Renal cortical epithelial cell (primary cell): ENCODE data around the gene BPIFA3. TPM values are rescaled to one million over a fixed set of nuclear protein-coding genes. Genes with fewer than 3 reads are reported as not detected.
A peak's percentile ranks its signal among the peaks of the same experiment; 100 is the strongest.
"Not testable (repeated sequence)": the region's sequence is repeated elsewhere in the genome, so short reads cannot be mapped to it uniquely, and the experiment has no call there.

Experiments used
- DNase-seq: peaks from one replicate; pipeline ENCODE4 v3.0.0-alpha.2; 2011; ENCODE audit warnings: low read depth
- total RNA-seq: library from RNA; depleted of rRNA; stranded (reverse); fragments of >200 nt; gene quantifications from 2 replicates; pipeline ENCODE4 v1.2.3, GENCODE V29; 2014

BPIFA3 gene
- total RNA-seq, result not detected in 2 replicates

DNA sequence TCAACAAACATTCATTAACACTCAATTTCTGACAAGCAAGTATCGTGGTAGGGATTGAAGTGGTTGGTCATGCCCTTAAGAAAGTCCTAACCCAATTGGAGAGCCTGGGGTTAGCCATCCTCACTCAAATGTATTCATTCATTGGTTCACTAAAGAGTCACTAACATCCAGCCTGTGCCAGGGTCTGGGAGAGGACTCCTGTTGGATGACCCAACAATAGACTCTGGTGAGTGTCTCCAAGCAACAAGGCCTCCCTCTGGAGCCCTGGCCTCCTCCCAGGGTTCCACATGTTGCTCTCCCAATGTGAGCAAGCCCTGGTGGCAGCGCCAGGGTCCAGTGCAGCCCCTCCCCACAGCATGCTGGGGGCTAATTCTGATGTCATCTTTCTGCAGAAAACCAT, at the start of gene BPIFA3:
Gene BPIFA3, plus strand, starts transcription at position 301 of the 400 bp plus-strand sequence. CDS start 185 bp downstream, outside the sequence.
- DNase-seq, result no peak

DNA sequence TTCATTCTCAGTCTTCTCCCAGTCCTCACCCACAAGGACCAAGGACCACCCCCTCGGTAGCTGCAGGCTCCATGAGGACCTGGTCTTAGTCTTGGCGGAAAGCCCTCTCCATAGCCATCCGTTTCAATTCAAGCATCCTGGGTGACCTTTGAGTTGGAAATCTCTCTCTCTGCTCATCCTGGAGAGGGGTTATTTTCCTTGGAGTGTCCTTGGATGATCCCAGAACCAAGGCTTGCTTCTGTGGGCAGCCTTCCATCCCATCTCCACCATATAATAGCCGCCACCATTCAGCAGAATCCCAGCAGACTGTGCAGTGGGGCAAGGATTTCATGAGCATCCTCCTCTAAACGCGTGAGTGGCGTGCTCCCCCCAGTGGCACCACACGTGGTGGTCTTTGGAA, 49.3 kb upstream of the BPIFA3 start, which contains the start of gene BPIFA2:
Gene BPIFA2, plus strand, starts transcription at position 301 of the 400 bp plus-strand sequence. CDS start 987 bp downstream, outside the sequence.
- no peak for DNase-seq

- no peak for DNase-seq
Measured at GRCh38 chr20:33169176-33169794, 47.9 kb upstream of the BPIFA3 start.

DNA sequence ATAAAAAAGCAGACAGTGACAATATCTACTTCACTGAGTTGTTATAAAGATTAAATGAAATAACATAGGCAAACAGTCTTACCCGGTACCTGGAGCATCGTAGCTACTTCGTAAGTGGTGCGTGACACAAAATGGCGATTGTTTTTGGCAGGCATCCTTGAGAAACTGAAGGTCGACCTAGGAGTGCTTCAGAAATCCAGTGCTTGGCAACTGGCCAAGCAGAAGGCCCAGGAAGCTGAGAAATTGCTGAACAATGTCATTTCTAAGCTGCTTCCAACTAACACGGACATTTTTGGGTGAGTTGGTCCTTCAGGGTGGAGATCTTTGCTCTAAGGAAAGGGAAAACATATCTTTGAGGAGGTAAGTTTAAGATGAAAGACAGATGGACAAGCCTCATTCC, 44.4 kb upstream of the BPIFA3 start:
- no peak for DNase-seq

- DNase-seq, result no peak
Measured at GRCh38 chr20:33175123-33175522, 42.0 kb upstream of the BPIFA3 start.

DNA sequence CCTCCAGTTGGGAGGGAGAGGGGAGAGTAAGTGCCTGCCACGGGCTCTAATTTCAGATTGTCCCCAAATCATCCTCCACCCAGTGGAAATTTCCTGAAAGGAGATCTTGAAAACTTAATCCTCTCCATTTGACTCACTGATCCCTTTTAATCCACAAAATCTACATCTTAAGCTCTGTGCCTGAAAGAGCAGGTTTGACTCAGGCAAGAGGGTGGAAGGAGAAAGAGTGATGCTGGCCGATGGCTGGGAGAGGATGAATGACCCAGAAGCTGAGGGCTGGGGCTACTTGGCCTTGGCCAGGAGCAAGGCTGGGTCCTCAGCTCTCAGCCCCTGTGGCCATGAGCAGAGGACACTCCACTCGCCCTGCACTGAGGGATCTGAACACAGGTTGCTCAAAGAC, 41.1 kb upstream of the BPIFA3 start:
- no peak for DNase-seq

DNA sequence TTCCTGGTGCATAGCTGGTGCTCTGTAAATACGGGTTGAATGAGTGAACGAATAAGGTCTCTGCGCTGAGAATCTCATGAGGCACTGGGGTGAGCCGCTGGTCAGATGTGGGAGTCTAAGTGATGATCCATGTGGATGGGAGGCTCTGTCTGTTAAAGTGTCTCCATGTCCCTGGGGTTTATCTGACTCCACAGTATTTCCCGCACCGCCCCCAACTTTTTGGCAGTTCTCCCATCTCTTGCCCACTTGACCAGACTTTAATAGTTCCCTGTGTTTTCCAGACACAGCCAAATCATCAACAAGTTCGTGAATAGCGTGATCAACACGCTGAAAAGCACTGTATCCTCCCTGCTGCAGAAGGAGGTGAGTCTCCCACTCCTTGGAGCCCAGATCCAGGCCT, 39.3 kb upstream of the BPIFA3 start:
- DNase-seq, result no peak

DNA sequence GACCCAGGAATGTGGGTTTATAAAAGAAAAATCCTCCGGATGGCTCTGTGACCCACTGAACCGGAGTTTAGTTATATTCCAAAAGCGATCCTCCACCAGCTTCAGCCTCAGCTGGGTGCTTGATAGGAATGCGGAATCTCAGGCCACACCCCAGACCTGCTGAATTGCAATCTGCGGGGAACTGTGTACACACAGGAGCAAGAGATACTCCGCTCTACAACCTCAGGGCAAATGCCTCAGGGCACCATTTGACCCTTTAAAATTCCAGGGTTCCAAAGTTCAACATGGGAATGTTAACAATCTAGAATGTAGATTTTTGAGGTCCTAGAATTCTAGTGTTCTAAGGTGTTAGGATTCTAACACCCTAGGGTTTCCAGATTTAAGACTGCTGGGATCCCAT, 38.4 kb upstream of the BPIFA3 start:
- peak; percentile 47 for DNase-seq

- no peak for DNase-seq
Measured at GRCh38 chr20:33180169-33180568, 37.0 kb upstream of the BPIFA3 start.

- no peak for DNase-seq
Measured at GRCh38 chr20:33181482-33182093, 35.6 kb upstream of the BPIFA3 start.

DNA sequence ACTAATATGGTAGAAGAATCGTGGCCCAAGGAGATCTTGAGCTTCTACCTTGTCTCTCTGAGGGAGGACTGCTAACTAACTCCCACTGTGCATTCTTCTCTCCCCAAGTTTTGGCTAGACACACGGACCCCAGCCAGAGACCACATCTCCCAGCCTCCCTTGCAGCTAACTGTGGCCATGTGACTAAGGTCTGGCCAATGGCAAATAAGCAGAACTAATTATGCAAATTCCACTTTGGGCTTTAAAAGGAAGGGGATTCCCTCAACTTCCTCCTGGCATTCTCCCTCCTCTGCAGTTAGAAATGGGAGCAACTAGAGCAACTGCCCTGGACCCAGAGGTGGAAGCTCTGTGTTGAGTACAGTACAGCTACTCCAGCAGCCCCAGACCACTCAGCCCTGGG, 33.8 kb upstream of the BPIFA3 start:
- no peak for DNase-seq

- not testable (repeated sequence) for DNase-seq
Measured at GRCh38 chr20:33185031-33185590, 32.0 kb upstream of the BPIFA3 start.

GRCh38 chr20:33187491-33187890, 29.7 kb upstream of the BPIFA3 start:
- no peak for DNase-seq

- DNase-seq, result no peak
Measured at GRCh38 chr20:33188421-33188820, 28.7 kb upstream of the BPIFA3 start.

GRCh38 chr20:33191484-33191883, 25.7 kb upstream of the BPIFA3 start:
- no peak for DNase-seq

GRCh38 chr20:33191955-33192354, 25.2 kb upstream of the BPIFA3 start:
- DNase-seq, result no peak

DNA sequence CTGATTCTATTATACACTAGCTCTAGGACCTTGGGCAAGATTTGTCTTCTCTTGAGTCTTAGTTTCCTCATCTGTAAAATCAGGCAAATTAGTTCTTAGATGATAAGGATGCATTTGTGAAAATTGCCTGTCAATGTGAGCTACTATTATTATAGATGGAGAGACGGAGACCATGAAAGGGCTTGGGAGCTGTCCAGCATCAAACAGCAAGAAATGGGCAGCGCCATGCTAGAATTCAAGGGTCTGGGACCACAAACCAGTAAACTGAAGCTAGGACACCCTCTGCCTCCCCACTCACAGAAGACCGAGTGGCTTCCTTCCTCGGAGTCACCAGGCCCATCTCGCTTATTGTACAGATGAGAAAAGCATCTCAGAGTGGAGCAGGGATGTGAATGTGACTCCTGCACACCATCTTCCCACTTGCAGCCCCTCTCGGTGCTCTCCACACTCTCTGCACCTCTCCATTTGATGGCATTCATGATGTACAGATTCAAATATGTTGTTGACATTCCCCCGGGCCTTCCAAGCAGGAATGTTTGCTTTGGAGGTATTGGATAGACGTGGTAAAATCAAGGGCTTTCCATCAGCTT, 24.1 kb upstream of the BPIFA3 start:
- DNase-seq, result no peak

GRCh38 chr20:33199026-33199425, 18.1 kb upstream of the BPIFA3 start:
- DNase-seq, result no peak

DNA sequence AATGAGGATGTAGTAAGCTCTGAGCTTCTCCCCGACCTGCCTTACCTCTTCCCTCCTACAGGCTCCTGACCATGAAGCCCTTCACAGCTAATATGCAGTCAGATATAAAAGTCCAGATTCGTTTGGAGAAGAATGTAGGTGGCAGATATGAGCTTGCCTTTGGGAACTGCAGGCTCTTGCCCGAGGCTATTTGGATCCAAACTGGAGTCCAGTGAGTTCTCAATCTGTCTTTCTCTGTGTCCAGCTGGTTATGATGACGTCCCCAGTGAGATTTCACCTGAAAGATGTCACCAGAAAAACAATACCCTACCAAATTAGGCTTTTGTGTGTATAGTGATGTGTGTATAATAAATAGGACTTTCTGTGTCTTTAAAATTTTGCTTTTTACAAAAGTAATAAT, 14.7 kb upstream of the BPIFA3 start:
- no peak for DNase-seq

- no peak for DNase-seq
Measured at GRCh38 chr20:33203444-33203843, 13.7 kb upstream of the BPIFA3 start.

DNA sequence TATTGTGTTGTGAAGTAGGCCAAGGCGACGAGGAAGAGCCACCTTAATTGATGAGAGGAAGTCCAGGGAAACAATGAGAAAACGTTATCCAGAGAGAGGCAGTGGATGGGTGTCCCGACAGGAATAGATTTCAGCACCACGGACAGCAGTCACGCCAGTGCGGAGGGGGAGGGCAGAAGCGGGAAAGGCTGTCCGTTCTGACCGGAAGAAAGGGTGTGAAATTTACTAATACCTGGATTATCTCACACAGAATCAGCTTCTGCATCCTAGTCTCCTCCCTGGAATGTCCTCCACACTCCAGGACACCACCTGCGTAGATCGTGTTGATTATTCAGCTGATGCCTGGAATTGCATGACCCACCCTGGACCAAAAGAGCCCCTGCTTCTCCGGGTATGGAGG, 7.4 kb upstream of the BPIFA3 start:
- DNase-seq, result peak; percentile 38

DNA sequence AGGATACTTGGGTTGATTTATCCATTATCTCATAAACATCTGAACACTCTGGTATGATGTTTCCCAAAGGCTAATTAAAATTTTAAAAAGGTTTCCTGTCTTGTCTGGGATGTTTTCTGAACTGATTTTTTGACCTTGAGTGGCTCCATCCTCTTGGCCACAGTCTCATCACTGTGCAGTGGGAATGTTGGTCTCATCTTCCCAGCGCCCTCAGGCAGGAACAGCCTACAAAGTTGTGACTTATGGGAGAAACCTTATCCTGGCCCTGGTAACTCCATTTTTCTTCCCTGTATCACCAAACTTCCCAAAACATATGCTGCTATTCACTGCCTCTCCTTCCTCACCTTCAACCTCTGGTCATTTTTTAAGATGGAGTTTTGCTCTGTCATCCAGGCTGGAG, 6.8 kb upstream of the BPIFA3 start:
- no peak for DNase-seq

- peak; percentile 56 for DNase-seq
Measured at GRCh38 chr20:33211817-33212424, 5.2 kb upstream of the BPIFA3 start.
